HG03039 (cell line): Measurements from ENCODE around the gene ARRDC3.
"Not testable (repeated sequence)": the region's sequence is repeated elsewhere in the genome, so short reads cannot be mapped to it uniquely, and the experiment has no call there.

Source experiments
- ATAC-seq: cut with Tn5 transposase; IDR thresholded peaks from one replicate; pipeline ENCODE4 v1.9.1; 2021; ENCODE audit warnings: mild to moderate bottlenecking, moderate library complexity; ENCODE audit not compliant: unreplicated experiment

ARRDC3 gene

DNA sequence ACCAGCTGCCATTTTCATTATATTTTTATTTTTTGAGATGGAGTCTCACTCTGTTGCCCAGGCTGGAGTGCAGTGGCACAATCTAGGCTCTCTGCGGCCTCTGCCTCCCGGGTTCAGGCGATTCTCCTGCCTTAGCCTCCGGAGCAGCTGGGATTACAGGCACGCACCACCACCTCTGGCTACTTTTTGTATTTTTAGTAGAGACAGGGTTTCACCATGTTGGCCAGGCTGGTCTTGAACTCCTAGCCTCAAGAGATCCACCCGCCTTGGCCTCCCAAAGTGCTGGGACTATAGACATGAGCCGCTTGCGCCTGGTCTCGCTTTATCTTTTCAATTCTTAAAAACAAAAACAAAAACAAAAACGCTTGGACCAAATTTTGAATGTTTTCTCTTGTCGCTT is 2.5 kb upstream of the ARRDC3 start:
- ATAC-seq: not testable (repeated sequence)

DNA sequence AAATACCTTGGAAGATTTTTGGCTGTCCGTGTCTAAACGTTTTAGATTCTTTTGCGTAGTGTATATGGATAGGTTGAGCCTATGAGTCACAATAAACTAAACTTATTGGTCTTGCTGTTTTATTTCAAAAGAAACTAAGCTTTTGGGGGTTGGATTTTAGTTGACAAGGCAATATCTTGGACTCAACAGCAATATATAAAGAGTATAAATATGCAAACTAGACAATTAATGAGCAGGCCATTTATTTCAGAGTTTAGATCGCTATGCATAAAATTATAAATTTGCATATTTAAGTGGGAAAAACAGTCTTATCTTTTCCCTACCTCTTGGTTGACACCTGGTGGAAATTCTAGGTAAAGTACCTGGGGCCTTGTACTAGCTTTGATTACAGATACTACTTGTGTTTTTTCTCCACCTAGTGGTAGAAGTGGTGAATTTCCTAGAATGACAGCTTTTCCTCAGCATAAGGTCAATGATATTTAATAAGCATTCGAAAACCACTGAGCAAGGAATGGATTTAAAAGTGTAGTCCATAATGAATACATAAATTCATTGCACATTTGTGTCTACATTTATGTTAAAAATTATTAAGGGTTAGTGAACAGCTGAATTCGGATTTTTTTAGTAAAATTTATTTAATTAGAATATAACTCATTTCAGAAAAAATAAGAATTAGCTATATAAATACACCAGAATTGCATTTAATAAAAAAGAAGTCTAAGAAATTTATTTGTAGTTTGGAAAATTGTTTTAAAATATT is 1.7 kb upstream of the ARRDC3 start:
- ATAC-seq: no peak

- ATAC-seq: no peak
Measured at GRCh38 chr5:91383956-91384300, 811 bp upstream of the ARRDC3 start.

GRCh38 chr5:91382530-91383026 is 539 bp downstream of the ARRDC3 start:
- ATAC-seq: no peak

- ATAC-seq: no peak
Measured at GRCh38 chr5:91381774-91382359, 1.2 kb downstream of the ARRDC3 start.

DNA sequence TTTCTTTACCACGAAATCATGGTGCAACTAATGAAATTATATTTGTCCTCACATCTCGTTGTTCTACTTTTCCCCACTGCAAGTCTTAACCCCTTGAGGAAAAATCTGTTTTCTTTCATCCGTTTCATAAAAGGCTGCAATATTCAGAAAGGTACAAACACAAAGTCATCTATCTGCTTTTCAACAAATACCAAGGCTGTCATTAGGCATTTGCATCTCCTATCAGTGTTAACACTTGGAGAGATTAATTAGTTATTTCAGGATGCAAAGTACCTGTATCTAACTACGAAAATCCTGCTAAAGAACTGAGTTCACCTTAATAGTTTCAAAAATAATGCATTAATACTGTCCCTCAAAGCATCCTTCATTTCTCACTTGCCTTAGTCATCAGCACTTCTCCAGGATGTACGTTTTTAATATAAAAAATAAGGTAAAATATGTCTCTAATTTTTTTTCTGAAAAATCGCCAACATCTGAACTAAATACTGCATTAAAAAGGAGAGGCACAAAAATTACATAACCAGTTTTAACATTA is 1.8 kb downstream of the ARRDC3 start:
- no peak for ATAC-seq

DNA sequence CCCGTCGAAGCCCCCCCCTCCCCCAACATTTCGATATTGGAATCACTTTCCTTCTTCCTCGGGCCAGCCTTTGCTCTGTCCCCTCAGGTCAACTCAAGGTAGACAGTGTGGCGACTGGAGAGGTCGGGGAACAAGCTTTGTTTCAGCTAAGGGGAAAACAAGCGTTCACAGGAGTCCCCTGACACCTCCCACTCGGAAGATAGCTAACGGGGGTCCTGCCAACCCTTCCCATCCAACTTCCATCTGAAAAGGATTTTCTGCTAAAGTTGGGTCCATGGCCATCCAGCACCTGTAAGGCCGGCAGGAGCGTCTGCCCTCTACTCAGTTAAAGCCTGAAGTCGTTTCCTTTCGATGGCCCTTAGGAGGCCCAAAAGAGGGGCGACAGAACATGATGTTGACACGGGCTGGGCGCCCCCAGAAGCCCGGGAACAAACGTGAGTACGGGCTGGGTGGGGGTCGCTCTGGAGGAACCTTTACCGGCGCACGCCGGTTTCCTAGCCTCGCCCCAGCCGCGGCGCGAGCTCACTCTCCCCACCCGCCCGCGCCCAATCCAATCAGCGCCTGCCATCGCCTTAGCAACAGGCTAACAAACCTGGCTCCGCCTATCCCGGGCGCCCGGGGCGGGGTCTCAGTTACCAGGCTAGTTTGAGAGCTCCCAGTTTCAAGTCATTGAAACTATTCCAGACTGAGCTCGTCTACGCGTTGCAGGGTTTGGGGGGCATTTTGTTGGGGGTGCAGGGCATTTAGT is 2.5 kb downstream of the ARRDC3 start:
- ATAC-seq: peak; percentile 51

- ATAC-seq: peak; percentile 65
Measured at GRCh38 chr5:91379914-91380490, 3.1 kb downstream of the ARRDC3 start.

DNA sequence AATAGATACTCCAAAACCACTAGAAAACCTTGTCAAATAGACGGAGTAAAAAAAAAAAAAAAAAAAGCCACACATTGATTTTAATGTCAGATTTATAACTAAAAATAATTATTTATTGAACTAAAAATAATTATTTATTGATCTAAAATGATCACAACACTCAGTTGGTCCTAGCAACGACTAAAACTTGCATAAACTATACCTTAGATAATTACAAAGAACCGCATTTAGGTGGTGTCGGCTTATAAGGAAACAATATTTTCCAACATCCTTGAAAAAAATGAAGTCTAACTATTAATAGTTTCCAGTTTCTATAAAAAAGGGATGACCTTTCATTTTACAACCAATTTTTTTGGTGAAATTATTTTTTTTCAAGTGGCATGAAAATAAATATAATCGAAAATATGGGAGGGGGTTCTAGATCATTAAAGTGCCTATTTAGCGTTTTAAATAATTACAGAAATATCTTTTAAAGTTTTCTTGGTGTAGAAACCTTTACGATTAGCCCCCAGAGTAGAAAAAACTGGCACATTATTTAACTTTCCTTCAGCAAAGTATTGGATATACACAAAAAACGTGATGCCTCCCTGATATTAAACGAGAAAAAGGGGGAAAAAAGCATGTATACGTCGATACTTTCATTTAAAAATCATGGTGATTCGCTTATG is 3.7 kb downstream of the ARRDC3 start:
- ATAC-seq: no peak

GRCh38 chr5:91378752-91379211 is 4.3 kb downstream of the ARRDC3 start:
- ATAC-seq: no peak

DNA sequence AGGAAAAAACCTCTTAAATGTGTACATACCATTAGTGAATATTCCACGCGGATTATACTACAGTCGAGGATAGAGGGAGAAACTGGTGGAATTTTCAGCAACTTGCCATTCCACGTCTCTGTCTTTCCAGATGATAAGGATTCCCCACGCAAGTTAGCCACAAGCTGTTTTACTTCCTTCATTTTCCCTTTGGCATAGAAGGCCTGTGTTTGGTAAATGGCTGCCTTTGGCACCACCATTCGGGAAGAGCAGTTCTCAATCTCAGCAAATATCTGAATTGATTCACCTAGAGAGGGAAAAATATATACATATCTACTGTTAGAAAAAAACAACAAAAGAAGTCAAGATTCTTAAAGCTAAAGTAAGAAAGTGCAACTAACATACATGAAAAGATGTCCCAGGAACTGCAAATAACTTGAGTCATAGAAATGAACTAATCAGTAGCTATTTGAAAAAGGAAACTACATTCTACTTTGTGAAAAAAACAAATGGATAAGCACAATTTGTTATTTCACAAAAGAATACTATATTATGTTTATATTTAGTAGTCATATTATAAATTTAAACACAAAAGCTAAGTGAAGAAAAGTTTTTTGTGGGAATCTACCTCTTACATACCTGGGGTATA is 8.1 kb downstream of the ARRDC3 start:
- ATAC-seq: no peak

DNA sequence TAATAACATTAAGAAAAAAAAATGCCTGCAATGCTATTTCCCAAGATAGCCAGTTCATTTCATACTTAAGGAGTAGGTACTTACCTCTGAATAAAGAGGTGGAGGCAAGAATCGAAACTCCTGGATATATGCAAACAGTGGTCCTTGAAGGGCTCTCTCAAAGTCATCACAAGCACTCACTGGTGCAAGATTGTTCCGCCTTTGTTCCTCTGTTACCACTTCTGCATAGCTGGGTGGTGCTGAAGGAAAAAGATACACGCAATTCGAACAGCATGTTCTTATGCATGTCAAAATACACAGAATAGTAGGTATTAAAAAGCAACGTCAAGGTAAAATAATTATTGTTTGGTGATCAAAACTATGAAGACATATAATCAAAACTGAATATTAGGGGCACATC is 9.5 kb downstream of the ARRDC3 start:
- no peak for ATAC-seq

- no peak for ATAC-seq
Measured at GRCh38 chr5:91373006-91373405, 10.1 kb downstream of the ARRDC3 start.

DNA sequence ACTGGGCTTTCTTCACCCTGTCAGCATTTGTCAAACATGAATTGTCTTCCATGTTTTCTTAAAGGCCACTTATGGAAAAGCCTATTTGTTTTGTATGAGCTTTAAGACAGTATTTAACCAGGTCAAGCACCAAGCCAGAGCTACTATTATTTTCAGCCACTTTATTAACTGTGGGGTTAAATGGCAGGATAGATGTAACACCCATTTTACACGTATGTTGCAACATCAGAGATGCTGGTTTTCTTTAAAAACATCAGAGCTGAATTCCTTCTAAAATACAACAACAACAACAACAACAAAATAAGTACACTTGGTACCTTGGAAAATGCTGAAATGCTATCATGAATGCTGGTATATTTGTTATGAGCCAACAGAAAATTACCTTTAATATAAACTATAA is 13.6 kb downstream of the ARRDC3 start:
- ATAC-seq: no peak

DNA sequence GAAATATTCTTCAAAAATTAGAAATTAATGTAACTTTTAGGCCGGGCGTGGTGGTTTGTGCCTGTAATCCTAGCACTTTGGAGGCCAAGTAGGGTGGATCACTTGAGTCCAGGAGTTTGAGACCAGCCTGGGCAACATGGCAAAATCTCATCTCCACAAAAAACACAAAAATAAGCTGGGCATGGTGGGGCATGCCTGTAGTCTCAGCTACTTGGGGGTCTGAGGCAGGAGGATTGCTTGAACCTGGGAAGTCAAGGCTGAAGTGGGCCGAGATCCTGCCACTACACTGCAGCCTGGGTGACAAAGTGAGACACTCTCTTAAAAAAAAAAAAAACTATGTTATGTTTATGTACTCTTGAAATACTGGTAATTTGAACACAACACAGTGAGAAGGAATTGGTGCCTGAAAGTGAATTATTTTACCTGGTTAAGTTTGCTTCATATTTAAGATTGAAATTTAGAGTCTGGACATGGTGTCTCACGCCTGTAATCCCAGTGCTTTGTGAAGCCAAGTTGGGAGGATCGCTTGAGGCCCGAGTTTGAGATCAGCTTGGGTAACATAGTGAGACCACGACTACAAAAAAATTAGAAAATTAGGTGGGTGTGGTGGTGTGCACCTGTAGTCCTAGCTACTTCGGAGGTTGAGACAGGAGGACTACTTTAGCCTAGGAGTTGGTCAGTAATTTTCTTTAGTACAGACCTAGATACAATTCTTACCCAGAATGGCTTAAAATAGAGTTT is 15.0 kb downstream of the ARRDC3 start:
- ATAC-seq: no peak

DNA sequence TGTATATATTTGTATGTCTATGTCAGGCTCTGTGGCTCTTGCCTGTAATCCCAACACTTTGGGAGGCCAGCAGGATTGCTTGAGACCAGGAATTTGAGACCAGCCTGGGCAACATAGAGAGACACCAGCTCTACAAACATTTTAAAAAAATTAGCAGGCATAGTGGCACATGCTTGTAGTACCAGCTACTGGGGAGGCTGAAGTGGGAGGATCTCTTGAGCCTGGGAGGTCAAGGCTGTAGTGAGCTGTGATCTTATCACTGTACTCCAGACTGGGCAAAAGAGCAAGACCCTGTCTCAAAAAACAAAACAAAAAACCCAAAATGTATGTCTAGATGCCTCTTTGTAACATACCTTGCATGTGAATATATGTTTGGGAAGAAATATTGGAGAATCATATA is 15.8 kb downstream of the ARRDC3 start:
- no peak for ATAC-seq

GRCh38 chr5:91366551-91366950 is 16.6 kb downstream of the ARRDC3 start:
- no peak for ATAC-seq

DNA sequence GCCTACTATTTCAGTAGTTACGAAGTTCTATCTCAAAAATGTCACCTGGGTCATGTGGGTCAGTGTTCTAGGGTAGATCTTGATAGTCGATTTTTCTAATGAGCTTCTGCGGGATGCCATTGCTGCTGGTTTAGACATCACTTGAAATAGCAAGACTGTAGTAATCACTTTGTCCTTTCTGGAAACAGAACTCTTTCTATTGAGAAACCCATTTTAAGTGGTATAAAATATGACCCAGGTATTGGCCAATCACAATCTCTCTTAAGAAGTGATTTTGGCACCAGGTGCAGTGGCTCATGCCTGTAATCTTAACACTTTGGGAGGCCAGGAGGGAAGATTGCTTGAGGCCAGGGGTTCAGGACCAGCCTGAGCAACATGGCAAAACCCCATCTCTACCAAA is 17.6 kb downstream of the ARRDC3 start:
- ATAC-seq: no peak

- no peak for ATAC-seq
Measured at GRCh38 chr5:91362935-91363334, 20.2 kb downstream of the ARRDC3 start.

- ATAC-seq: no peak
Measured at GRCh38 chr5:91361790-91362189, 21.3 kb downstream of the ARRDC3 start.
